ENCODE results near the gene SERTAD2. TPM values are rescaled to one million over a fixed set of nuclear protein-coding genes. Genes with fewer than 3 reads are reported as not detected.

Gene SERTAD2
- total RNA-seq, 2 experiments from 2014 or later, result 31.2 to 33.9 TPM

- POLR2A ChIA-PET, result interaction anchor here (0.6 to 5.6 kb wide), 9 partner anchors 9 to 266 kb away, joined by 3 to 34 read pairs (median 4); partner anchors contain the start of genes AFTPH and SERTAD2
Observed at GRCh38 chr2:64606479-64607363, 47.0 kb downstream of the SERTAD2 start.

GRCh38 chr2:64605991-64606478 is 47.7 kb downstream of the SERTAD2 start:
- intact Hi-C loops (cut with micrococcal nuclease), result loop anchor here (5.0 kb wide), 1 partner anchor 36 kb away; no protein-coding TSS in a partner anchor
- TF ChIP-seq CTCF (IDR thresholded peaks at IDR 0.05), result no peak
- Mint-ChIP-seq H3K4me1 (ENCODE audit: low read depth) (peaks cover 22% of the 10 kb centered on the region), H3K9me3 (no peaks in the 10 kb centered on the region), H3K4me3 (peak overlapping the region; percentile 60), H3K27ac (peak overlapping the region; percentile 93), H3K27me3 (no peaks in the 10 kb centered on the region), H3K36me3 (ENCODE audit: low read depth) (no peaks in the 10 kb centered on the region)
- CTCF ChIA-PET, result interaction anchor here (1.0 to 4.0 kb wide), 13 partner anchors 10 to 267 kb away, joined by 3 to 42 read pairs (median 6); no protein-coding TSS in a partner anchor
- POLR2A ChIA-PET, result interaction anchor here (0.6 to 5.6 kb wide), 9 partner anchors 10 to 267 kb away, joined by 3 to 34 read pairs (median 4); partner anchors contain the start of genes AFTPH and SERTAD2
- ATAC-seq (no peak), DNase-seq (no peak)

More at GRCh38 chr2:64606479-64607363, 47.0 kb downstream of the SERTAD2 start:
- no peaks in the 10 kb centered on the region for H3K9me3 Mint-ChIP-seq
- H3K4me3 Mint-ChIP-seq, result peak overlapping the region; percentile 60
- peak overlapping the region; percentile 93 for H3K27ac Mint-ChIP-seq
- H3K36me3 Mint-ChIP-seq (ENCODE audit: low read depth), result no peaks in the 10 kb centered on the region
- intact Hi-C loops (cut with micrococcal nuclease), result loop anchor here (5.0 kb wide), 1 partner anchor 36 kb away; no protein-coding TSS in a partner anchor
- no peak for TF ChIP-seq CTCF (IDR thresholded peaks at IDR 0.05)
- CTCF ChIA-PET, result interaction anchor here (0.7 to 4.0 kb wide), 23 partner anchors 9 to 275 kb away, joined by 3 to 42 read pairs (median 6); no protein-coding TSS in a partner anchor
- H3K4me1 Mint-ChIP-seq (ENCODE audit: low read depth), result peaks cover 22% of the 10 kb centered on the region
- no peaks in the 10 kb centered on the region for H3K27me3 Mint-ChIP-seq
- ATAC-seq (peak; percentile 92), DNase-seq (peak; percentile 99)

- ATAC-seq (no peak), DNase-seq (no peak)
- no peaks in the 10 kb centered on the region for H3K9me3 Mint-ChIP-seq
- CTCF ChIA-PET, result interaction anchor here (1.0 to 2.7 kb wide), 7 partner anchors 11 to 268 kb away, joined by 3 to 9 read pairs (median 4); no protein-coding TSS in a partner anchor
- POLR2A ChIA-PET, result interaction anchor here (2.5 to 5.6 kb wide), 2 partner anchors 49 to 82 kb away, joined by 9 to 34 read pairs; partner anchors contain the start of genes AFTPH and SERTAD2
- H3K27me3 Mint-ChIP-seq, result no peaks in the 10 kb centered on the region
- no peak for TF ChIP-seq CTCF (IDR thresholded peaks at IDR 0.05)
- no peak overlapping the region for H3K27ac Mint-ChIP-seq
- H3K4me1 Mint-ChIP-seq (ENCODE audit: low read depth), result peaks cover 22% of the 10 kb centered on the region
- no peaks in the 10 kb centered on the region for H3K36me3 Mint-ChIP-seq (ENCODE audit: low read depth)
- no peak overlapping the region for H3K4me3 Mint-ChIP-seq
- intact Hi-C loops (cut with micrococcal nuclease), result loop anchor here (5.0 kb wide), 1 partner anchor 37 kb away; no protein-coding TSS in a partner anchor
Observed at GRCh38 chr2:64605026-64605471, 48.7 kb downstream of the SERTAD2 start.

GRCh38 chr2:64604155-64604554 is 49.6 kb downstream of the SERTAD2 start:
- TF ChIP-seq CTCF (IDR thresholded peaks at IDR 0.05), result no peak
- intact Hi-C loops (cut with micrococcal nuclease), result no loop called here
- POLR2A ChIA-PET, result interaction anchor here (0.6 kb wide), 1 partner anchor 33 kb away, joined by 3 read pairs; no protein-coding TSS in a partner anchor

More at GRCh38 chr2:64604155-64604554, 49.6 kb downstream of the SERTAD2 start:
- peaks cover 25% of the 10 kb centered on the region for H3K4me1 Mint-ChIP-seq (ENCODE audit: low read depth)
- no peak overlapping the region for H3K27ac Mint-ChIP-seq
- CTCF ChIA-PET, result interaction anchor here (0.7 to 2.7 kb wide), 5 partner anchors 12 to 454 kb away, joined by 3 to 9 read pairs (median 3); no protein-coding TSS in a partner anchor
- H3K36me3 Mint-ChIP-seq (ENCODE audit: low read depth), result no peaks in the 10 kb centered on the region
- H3K27me3 Mint-ChIP-seq, result no peaks in the 10 kb centered on the region
- no peak for DNase-seq
- no peak for ATAC-seq
- no peaks in the 10 kb centered on the region for H3K9me3 Mint-ChIP-seq
- no peak overlapping the region for H3K4me3 Mint-ChIP-seq
